ENCODE measurements around the gene ZFAND3. TPM values are rescaled to one million over a fixed set of nuclear protein-coding genes. Genes with fewer than 3 reads are reported as not detected.

The ZFAND3 gene
- total and polyA plus RNA-seq, 10 of the 15 experiments (the other 5 are each of a cell fraction or from before 2014, with no cell fraction given), result 0.90 to 34.4 (median 16.3) TPM

DNA sequence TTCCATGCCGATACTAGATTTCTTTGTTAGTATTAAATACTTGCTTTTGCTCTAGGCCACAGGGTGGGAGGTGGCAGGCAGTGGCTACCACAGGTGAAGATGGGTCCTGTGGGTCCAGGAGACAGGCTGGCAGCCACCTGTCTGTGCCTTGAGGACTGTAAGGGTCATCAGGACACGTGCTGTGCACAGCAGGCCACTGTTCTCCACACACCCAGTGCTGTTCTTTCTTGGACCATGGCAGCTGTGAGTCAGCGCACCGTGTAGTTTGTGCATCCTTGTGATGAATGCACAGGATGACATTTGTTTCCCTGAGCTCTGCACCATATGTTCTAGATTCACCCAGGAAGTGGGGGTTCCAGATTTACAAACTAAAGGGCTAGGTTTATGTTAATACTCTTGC is 317.0 kb downstream of the ZFAND3 start (continued):
- TF ChIP-seq, protein P1, sequence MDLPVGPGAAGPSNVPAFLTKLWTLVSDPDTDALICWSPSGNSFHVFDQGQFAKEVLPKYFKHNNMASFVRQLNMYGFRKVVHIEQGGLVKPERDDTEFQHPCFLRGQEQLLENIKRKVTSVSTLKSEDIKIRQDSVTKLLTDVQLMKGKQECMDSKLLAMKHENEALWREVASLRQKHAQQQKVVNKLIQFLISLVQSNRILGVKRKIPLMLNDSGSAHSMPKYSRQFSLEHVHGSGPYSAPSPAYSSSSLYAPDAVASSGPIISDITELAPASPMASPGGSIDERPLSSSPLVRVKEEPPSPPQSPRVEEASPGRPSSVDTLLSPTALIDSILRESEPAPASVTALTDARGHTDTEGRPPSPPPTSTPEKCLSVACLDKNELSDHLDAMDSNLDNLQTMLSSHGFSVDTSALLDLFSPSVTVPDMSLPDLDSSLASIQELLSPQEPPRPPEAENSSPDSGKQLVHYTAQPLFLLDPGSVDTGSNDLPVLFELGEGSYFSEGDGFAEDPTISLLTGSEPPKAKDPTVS (IDR thresholded peaks at IDR 0.05; ENCODE audit: low read depth, low read length), result no peak
- TF ChIP-seq, protein P2, sequence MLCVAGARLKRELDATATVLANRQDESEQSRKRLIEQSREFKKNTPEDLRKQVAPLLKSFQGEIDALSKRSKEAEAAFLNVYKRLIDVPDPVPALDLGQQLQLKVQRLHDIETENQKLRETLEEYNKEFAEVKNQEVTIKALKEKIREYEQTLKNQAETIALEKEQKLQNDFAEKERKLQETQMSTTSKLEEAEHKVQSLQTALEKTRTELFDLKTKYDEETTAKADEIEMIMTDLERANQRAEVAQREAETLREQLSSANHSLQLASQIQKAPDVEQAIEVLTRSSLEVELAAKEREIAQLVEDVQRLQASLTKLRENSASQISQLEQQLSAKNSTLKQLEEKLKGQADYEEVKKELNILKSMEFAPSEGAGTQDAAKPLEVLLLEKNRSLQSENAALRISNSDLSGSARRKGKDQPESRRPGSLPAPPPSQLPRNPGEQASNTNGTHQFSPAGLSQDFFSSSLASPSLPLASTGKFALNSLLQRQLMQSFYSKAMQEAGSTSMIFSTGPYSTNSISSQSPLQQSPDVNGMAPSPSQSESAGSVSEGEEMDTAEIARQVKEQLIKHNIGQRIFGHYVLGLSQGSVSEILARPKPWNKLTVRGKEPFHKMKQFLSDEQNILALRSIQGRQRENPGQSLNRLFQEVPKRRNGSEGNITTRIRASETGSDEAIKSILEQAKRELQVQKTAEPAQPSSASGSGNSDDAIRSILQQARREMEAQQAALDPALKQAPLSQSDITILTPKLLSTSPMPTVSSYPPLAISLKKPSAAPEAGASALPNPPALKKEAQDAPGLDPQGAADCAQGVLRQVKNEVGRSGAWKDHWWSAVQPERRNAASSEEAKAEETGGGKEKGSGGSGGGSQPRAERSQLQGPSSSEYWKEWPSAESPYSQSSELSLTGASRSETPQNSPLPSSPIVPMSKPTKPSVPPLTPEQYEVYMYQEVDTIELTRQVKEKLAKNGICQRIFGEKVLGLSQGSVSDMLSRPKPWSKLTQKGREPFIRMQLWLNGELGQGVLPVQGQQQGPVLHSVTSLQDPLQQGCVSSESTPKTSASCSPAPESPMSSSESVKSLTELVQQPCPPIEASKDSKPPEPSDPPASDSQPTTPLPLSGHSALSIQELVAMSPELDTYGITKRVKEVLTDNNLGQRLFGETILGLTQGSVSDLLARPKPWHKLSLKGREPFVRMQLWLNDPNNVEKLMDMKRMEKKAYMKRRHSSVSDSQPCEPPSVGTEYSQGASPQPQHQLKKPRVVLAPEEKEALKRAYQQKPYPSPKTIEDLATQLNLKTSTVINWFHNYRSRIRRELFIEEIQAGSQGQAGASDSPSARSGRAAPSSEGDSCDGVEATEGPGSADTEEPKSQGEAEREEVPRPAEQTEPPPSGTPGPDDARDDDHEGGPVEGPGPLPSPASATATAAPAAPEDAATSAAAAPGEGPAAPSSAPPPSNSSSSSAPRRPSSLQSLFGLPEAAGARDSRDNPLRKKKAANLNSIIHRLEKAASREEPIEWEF (IDR thresholded peaks at IDR 0.05; ENCODE audit: insufficient replicate concordance, low read depth, low read length), result no peak
- TF ChIP-seq CHD4 (IDR thresholded peaks at IDR 0.05), result no peak

DNA sequence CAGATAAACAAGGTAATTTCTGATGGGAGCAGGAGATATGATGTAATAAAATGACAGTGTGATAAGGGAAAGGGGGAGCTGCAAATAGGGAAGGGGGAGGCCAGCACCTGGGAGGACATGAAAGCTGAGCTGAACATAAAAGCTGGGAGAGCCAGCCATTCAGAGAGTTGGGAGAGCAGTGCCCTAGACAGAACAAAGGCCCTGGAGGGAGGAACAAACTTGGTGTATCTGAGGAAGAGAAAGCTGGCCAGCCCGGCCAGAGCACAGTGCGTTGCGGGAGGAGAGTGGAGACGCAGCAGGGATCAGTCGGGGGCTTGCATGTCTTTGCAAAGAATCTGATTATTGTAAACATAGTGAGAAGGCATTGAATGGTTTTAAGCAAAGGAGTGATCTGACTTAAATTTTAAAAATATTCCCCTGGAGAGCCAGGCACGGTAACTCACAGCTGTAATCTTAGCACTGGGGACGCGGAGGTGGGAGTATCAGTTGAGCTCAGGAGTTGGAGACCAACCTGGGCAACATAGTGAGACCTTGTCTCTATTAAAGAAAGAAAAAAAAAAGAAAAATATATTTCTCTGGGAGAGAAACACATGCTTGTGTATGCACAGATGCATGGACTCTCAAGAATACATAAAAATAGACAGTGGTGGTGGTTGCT is 318.2 kb downstream of the ZFAND3 start:
- no peak for FAIRE-seq
- Histone ChIP-seq H3K36me3 (ENCODE audit: control insufficient read depth in 2 of 2, insufficient read depth in 2 of 2, low read length in 1 of 2) (peaks cover 3 to 4% of the 10 kb centered on the region in 2 experiments), H3K27ac (ENCODE audit: control insufficient read depth, insufficient read depth) (no peak overlapping the region), H3K27me3 (replicated peaks in 1 of 2; ENCODE audit: control insufficient read depth in 2 of 2, insufficient read depth in 2 of 2, low read length in 1 of 2) (no peaks in the 10 kb centered on the region), H3K4me2 (ENCODE audit: control insufficient read depth, insufficient read depth) (no peak overlapping the region), H3K79me2 (ENCODE audit: control insufficient read depth, insufficient read depth, low read length) (no peaks in the 10 kb centered on the region), H3K9ac (ENCODE audit: control insufficient read depth, insufficient read depth, low read length) (no peak overlapping the region), H2AFZ (ENCODE audit: control insufficient read depth, low read depth, low read length) (no peak overlapping the region), H3K4me1 (ENCODE audit: control insufficient read depth, insufficient read depth, low read length) (0 out of 2 replicates have a peak, but pooled peaks cover 4% of the 10 kb centered on the region), H4K20me1 (ENCODE audit: control insufficient read depth, insufficient read depth) (peaks cover 3% of the 10 kb centered on the region; the same call in 1 of the 2 replicates), H3K4me3 (no peak overlapping the region), H3K9me3 (replicated peaks; ENCODE audit: control insufficient read depth, insufficient read depth, low read length) (no peaks in the 10 kb centered on the region)
- no peak for ATAC-seq
- TF ChIP-seq HCFC1 (IDR thresholded peaks at IDR 0.05; ENCODE audit: low read length) (no peak), RUNX3 (IDR thresholded peaks at IDR 0.05; ENCODE audit: low read length) (no peak), MTA3 (IDR thresholded peaks at IDR 0.05; ENCODE audit: borderline replicate concordance, low read length) (no peak), SUZ12 (IDR thresholded peaks at IDR 0.05; ENCODE audit: unreplicated experiment) (no peak), CBX5 (IDR thresholded peaks at IDR 0.05; ENCODE audit: low read depth) (no peak), BACH1 (IDR thresholded peaks at IDR 0.05; ENCODE audit: borderline replicate concordance) (no peak), NBN (IDR thresholded peaks at IDR 0.05) (no peak)
- TF ChIP-seq, protein P3, sequence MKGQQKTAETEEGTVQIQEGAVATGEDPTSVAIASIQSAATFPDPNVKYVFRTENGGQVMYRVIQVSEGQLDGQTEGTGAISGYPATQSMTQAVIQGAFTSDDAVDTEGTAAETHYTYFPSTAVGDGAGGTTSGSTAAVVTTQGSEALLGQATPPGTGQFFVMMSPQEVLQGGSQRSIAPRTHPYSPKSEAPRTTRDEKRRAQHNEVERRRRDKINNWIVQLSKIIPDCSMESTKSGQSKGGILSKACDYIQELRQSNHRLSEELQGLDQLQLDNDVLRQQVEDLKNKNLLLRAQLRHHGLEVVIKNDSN (IDR thresholded peaks at IDR 0.05; ENCODE audit: borderline replicate concordance, extremely low read length, insufficient read depth, low read depth, low read length), result no peak
- CTCF ChIA-PET, result no interaction called here
- in situ Hi-C loops (cut with MboI), result no loop called here
- BruUV-seq (replicated peaks), result no TSS peak
- POLR2A ChIA-PET, result no interaction called here
- no peak for DNase-seq (ENCODE audit: low read depth, low spot score)
- intact Hi-C loops (cut with micrococcal nuclease; ENCODE audit: unreplicated experiment), result no loop called here
- SMC1A ChIA-PET (ENCODE audit: uncharacterized antibody, unreplicated experiment), result no interaction called here
- RAD21 ChIA-PET (ENCODE audit: unreplicated experiment), result no interaction called here
- 98% methylated on average over 8 of the region's 8 CpGs for WGBS (ENCODE audit: insufficient coverage, insufficient replicate concordance, low lambda C conversion rate, missing lambda C conversion rate)
